NB4 (cell line): ENCODE measurements around the gene TRIM37.

ENCODE experiments used
- CTCF ChIP-seq: IDR thresholded peaks from one replicate; pipeline ENCODE4 v1.5.1; 2012; ENCODE audit warnings: low read depth, low read length
- MAX ChIP-seq: IDR thresholded peaks from 2 replicates; pipeline ENCODE4 v1.6.1; 2011; ENCODE audit warnings: low read depth, low read length
- POLR2A ChIP-seq: IDR thresholded peaks from 2 replicates; pipeline ENCODE4 v1.6.1; 2011; ENCODE audit warnings: mild to moderate bottlenecking; ENCODE audit not compliant: insufficient read length; ENCODE audit errors: extremely low read depth

- TF ChIP-seq CTCF: no peak
- TF ChIP-seq POLR2A: no peak
- no peak for TF ChIP-seq MAX
Observed at GRCh38 chr17:58991718-58992331, 114.9 kb downstream of the TRIM37 start.
